Immature natural killer cell (primary cell): ENCODE results near the gene ACOT4. TPM values are rescaled to one million over a fixed set of nuclear protein-coding genes. Genes with fewer than 3 reads are reported as not detected.
A peak's percentile ranks its signal among the peaks of the same experiment; 100 is the strongest.
"Not testable (repeated sequence)": the region's sequence is repeated elsewhere in the genome, so short reads cannot be mapped to it uniquely, and the experiment has no call there.

Experiments used
- DNase-seq, 3 donors: peaks; one replicate each; pipeline ENCODE4 v3.0.0; 2022; ENCODE audit warnings: mixed read lengths in 1 of 3
- H3K27ac Mint-ChIP-seq, 6 donors: one replicate each; pipeline ENCODE4 v1.8.0; 2020; ENCODE audit warnings: mixed read lengths in 6 of 6, mild to moderate bottlenecking in 5 of 6, inconsistent platforms in 4 of 6, moderate library complexity in 3 of 6
- H3K27me3 Mint-ChIP-seq, 3 donors: one replicate each; pipeline ENCODE4 v1.8.0; 2020 to 2021; ENCODE audit warnings: low read depth in 3 of 3, mild to moderate bottlenecking in 3 of 3, mixed read lengths in 3 of 3, moderate library complexity in 3 of 3, inconsistent platforms in 1 of 3
- H3K36me3 Mint-ChIP-seq, 3 donors: one replicate each; pipeline ENCODE4 v1.8.0; 2020; ENCODE audit warnings: mixed read lengths in 3 of 3, inconsistent platforms in 2 of 3, mild to moderate bottlenecking in 2 of 3
- H3K4me1 Mint-ChIP-seq, 2 donors: one replicate each; pipeline ENCODE4 v1.8.0; 2020; ENCODE audit warnings: inconsistent platforms in 2 of 2, mild to moderate bottlenecking in 2 of 2, mixed read lengths in 2 of 2, moderate library complexity in 1 of 2
- H3K4me3 Mint-ChIP-seq, 5 donors: one replicate each; pipeline ENCODE4 v1.8.0; 2020; ENCODE audit warnings: mild to moderate bottlenecking in 5 of 5, mixed read lengths in 5 of 5, inconsistent platforms in 3 of 5, moderate library complexity in 3 of 5
- H3K9me3 Mint-ChIP-seq, 6 donors: one replicate each; pipeline ENCODE4 v1.8.0; 2020; ENCODE audit warnings: mild to moderate bottlenecking in 6 of 6, mixed read lengths in 6 of 6, inconsistent platforms in 4 of 6, moderate library complexity in 3 of 6
- polyA plus RNA-seq, 3 donors: library from polyadenylated mRNA; unstranded; fragments of 300-500 nt; fragmentation: Illumina TruSeq; gene quantifications; one replicate each; pipeline ENCODE4 v1.2.3, GENCODE V29; 2021

ACOT4 gene, protein sequence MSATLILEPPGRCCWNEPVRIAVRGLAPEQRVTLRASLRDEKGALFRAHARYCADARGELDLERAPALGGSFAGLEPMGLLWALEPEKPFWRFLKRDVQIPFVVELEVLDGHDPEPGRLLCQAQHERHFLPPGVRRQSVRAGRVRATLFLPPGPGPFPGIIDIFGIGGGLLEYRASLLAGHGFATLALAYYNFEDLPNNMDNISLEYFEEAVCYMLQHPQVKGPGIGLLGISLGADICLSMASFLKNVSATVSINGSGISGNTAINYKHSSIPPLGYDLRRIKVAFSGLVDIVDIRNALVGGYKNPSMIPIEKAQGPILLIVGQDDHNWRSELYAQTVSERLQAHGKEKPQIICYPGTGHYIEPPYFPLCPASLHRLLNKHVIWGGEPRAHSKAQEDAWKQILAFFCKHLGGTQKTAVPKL
- polyA plus RNA-seq: 10 to 100 TPM in 1 of 3 donors, 1 to 10 TPM in 2; 9.4 to 20.3 (median 9.8) TPM

DNA sequence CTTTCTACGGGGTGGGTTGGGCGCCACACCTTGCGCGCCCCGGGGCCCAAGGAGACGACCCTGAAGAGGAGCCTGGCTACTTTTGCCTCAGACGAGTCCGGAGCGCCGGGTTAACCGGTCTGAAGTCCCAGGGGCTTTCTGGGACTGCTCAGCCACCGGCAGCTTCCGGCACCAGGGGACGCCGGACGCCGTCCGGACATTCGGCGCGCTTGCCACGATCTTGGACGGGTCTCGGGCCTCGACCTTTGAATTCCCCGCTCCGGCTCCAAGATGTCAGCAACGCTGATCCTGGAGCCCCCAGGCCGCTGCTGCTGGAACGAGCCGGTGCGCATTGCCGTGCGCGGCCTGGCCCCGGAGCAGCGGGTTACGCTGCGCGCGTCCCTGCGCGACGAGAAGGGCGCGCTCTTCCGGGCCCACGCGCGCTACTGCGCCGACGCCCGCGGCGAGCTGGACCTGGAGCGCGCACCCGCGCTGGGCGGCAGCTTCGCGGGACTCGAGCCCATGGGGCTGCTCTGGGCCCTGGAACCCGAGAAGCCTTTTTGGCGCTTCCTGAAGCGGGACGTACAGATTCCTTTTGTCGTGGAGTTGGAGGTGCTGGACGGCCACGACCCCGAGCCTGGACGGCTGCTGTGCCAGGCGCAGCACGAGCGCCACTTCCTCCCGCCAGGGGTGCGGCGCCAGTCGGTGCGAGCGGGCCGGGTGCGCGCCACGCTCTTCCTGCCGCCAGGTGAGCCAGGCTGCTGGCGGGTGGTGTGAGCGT, at the start of gene ACOT4:
Gene ACOT4 (plus strand): TSS at position 184 of the 760 bp plus-strand sequence. CDS start 87 bp downstream, at position 271.
- peaks cover 22 to 29% of the 10 kb centered on the region in 2 donors for H3K4me1 Mint-ChIP-seq
- H3K9me3 Mint-ChIP-seq: no peaks in the 10 kb centered on the region
- H3K4me3 Mint-ChIP-seq: peak within 1 kb of the TSS; percentile 73 to 87 (median 82)
- H3K27ac Mint-ChIP-seq: peak within 1 kb of the TSS; percentile 21 to 85 (median 66)
- peak; percentile 57 to 68 (median 66) for DNase-seq
- H3K36me3 Mint-ChIP-seq: peaks cover 0 to 11% (median 11%) of the 10 kb centered on the region in 3 donors
- H3K27me3 Mint-ChIP-seq: peaks cover 0 to 4% (median 1%) of the 10 kb centered on the region in 3 donors

GRCh38 chr14:73542961-73543360, 48.7 kb upstream of the ACOT4 start:
- H3K36me3 Mint-ChIP-seq, DNase-seq, H3K4me1 Mint-ChIP-seq, H3K4me3 Mint-ChIP-seq, H3K9me3 Mint-ChIP-seq, H3K27ac Mint-ChIP-seq, H3K27me3 Mint-ChIP-seq: not testable (repeated sequence)

DNA sequence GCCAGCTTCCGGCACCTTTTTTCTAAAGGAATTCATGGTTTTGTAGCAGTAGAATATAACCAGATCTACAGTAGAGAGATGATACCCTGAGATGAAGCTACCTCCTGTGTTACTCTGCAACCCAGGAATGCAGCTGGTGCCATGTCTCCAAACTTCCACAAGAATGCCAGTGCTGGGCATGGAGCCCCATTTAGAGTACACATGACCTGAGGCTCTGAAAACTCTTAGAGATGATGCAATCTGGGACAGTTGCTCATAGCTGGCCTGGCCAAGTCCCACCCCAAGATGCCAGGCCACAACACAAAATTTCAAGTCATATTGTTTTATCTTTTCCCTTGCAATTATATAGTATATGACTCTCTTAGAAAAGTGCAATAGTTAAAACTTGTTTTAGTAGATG, 46.3 kb upstream of the ACOT4 start:
- not testable (repeated sequence) for H3K27ac Mint-ChIP-seq, H3K36me3 Mint-ChIP-seq, H3K4me1 Mint-ChIP-seq, H3K4me3 Mint-ChIP-seq, DNase-seq, H3K27me3 Mint-ChIP-seq, H3K9me3 Mint-ChIP-seq

DNA sequence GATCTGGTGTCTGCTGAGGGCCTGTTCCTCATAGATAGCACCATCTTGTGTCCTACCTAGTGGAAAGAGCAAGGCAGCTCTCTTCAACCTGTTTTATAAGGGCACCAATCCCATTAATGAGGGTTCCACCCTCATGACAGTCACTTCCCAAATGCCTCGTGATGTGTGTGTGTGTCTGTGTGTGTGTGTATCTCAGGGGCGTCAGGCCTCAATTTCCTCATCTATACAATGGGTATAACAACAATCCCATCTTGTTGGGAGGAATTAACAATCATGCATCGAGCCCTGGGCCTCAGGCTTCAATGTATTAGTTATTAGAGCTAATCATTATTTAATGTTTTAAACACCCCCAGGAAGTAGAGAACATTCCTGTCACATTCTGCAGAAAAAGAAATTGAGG, 42.6 kb upstream of the ACOT4 start:
- not testable (repeated sequence) for H3K27ac Mint-ChIP-seq, H3K9me3 Mint-ChIP-seq, DNase-seq, H3K36me3 Mint-ChIP-seq, H3K4me3 Mint-ChIP-seq, H3K4me1 Mint-ChIP-seq, H3K27me3 Mint-ChIP-seq

DNA sequence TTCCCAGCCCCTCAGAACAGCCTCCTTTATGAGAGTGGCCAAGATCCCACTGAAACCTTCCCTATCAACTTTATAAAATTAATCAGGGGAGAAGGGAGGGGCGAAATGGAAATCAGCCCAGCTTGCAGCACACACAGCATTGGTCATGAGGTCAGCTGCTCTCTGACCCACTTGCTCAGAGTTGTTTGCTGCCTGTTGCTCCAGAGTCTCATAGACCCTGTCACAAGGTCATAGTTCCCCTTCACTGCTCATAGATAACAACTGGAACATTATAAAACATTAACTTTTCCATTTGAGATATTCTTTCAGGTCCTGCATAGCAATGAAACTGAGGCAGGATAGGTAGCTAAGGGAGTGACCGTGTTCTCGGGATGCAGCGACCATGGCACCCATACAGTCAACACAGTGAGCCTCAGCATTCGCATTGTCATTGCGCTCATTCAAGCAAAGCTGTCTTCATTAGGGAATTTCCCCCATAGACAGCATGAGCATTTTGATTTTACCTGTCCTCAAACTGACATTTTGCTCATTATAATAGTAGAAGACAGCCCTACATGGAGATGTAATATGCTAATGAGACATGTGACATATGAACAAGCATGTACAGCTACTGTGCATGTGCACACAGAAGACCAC, 41.7 kb upstream of the ACOT4 start:
- DNase-seq, H3K9me3 Mint-ChIP-seq, H3K4me3 Mint-ChIP-seq, H3K27ac Mint-ChIP-seq, H3K27me3 Mint-ChIP-seq, H3K36me3 Mint-ChIP-seq, H3K4me1 Mint-ChIP-seq: not testable (repeated sequence)

DNA sequence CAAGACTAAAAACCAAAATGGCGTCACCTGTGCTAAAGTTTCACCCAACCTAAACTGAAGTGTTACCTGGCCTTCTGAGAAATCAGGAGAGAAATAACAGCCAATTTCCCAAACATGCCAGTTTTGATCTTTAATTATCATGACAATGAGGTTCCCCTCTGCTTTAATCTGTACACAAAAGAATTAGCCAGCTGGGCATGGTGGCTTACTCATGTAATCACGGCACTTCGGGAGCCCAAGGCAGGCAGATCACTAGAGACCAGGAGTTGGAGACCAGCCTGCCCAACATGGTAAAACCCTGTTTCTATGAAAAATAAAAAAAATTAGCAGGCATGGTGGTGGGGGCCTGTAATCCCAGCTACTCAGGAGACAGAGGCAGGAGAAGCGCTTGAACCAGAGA, 37.8 kb upstream of the ACOT4 start:
- no peaks in the 10 kb centered on the region for H3K36me3 Mint-ChIP-seq
- no peak for DNase-seq
- H3K27me3 Mint-ChIP-seq: peaks cover 0 to 4% (median 2%) of the 10 kb centered on the region in 3 donors
- no peaks in the 10 kb centered on the region for H3K4me1 Mint-ChIP-seq
- H3K27ac Mint-ChIP-seq: no peak overlapping the region
- no peak overlapping the region for H3K4me3 Mint-ChIP-seq
- H3K9me3 Mint-ChIP-seq: peaks cover 0 to 3% (median 0%) of the 10 kb centered on the region in 6 donors

DNA sequence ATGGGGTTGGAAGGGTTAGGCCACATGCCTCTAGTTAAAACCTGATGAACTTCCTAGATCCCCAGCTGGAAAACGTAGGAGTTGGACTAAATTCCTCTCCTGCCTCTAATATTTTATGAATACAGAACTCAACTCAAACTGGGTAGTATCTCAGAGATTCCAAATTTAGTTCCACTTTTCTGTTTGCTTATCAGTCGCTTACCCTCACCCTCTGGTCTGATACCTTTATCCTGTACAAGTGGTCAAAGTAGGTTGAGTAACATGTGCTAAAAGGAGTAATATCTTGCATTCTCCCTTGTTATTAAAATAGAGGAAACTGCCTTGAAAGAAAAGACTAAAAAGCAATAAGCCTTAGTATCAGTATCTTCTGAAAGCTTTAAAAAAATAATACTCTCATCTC, 34.5 kb upstream of the ACOT4 start:
- not testable (repeated sequence) for DNase-seq, H3K36me3 Mint-ChIP-seq, H3K27me3 Mint-ChIP-seq, H3K9me3 Mint-ChIP-seq, H3K4me1 Mint-ChIP-seq, H3K4me3 Mint-ChIP-seq, H3K27ac Mint-ChIP-seq

- not testable (repeated sequence) for H3K27ac Mint-ChIP-seq, H3K4me3 Mint-ChIP-seq, H3K4me1 Mint-ChIP-seq, H3K27me3 Mint-ChIP-seq, H3K9me3 Mint-ChIP-seq, DNase-seq
- peaks cover 0 to 10% (median 4%) of the 10 kb centered on the region in 3 donors for H3K36me3 Mint-ChIP-seq
These were observed 33.4 kb upstream of the ACOT4 start for GRCh38 chr14:73558238-73558637.

- not testable (repeated sequence) for H3K27ac Mint-ChIP-seq, H3K9me3 Mint-ChIP-seq, H3K27me3 Mint-ChIP-seq, DNase-seq, H3K4me3 Mint-ChIP-seq
- Mint-ChIP-seq H3K36me3 (peaks cover 0 to 17% (median 12%) of the 10 kb centered on the region in 3 donors), H3K4me1 (peaks cover 19 to 21% of the 10 kb centered on the region in 2 donors)
These were observed 29.4 kb upstream of the ACOT4 start for GRCh38 chr14:73562256-73562655.

DNA sequence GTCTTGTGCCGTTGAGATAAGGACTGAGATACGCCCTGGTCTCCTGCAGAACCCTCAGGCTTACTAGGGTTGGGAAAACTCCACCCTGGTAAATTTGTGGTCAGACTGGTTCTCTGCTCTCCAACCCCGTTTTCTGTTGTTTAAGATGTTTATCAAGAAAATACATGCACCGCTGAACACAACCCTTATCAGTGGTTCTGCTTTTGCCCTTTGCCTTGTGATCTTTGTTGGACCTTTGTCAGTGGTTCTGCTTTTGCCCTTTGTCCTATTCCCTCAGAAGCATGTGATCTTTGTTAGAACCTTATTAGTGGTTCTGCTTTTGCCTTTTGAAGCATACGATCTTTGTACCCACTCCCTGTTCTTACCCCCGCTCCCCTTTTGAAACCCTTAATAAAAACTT, 29.0 kb upstream of the ACOT4 start:
- DNase-seq, H3K9me3 Mint-ChIP-seq, H3K4me3 Mint-ChIP-seq, H3K27ac Mint-ChIP-seq, H3K27me3 Mint-ChIP-seq: not testable (repeated sequence)
- H3K36me3 Mint-ChIP-seq: peaks cover 0 to 17% (median 12%) of the 10 kb centered on the region in 3 donors
- peaks cover 23 to 25% of the 10 kb centered on the region in 2 donors for H3K4me1 Mint-ChIP-seq

DNA sequence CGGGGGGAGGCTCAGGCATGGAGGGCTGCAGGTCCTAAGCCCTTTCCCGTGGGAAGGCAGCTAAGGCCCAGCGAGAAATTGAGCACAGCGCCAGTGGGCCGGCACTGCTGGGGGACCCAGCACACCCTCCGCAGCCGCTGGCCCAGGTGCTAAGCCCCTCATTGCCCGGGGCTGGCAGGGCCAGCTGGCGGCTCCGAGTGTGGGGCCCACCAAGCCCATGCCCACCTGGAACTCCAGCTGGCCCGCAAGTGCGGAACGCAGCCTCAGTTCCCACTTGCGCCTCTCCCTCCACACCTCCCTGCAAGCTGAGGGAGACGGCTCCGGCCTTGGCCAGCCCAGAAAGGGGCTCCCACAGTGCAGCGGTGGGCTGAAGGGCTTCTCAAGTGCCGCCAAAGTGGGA, 25.2 kb upstream of the ACOT4 start:
- peaks cover 48% of the 10 kb centered on the region in 2 donors for H3K4me1 Mint-ChIP-seq
- H3K36me3 Mint-ChIP-seq: peaks cover 0 to 17% (median 12%) of the 10 kb centered on the region in 3 donors
- H3K4me3 Mint-ChIP-seq, DNase-seq, H3K9me3 Mint-ChIP-seq, H3K27ac Mint-ChIP-seq: not testable (repeated sequence)
- H3K27me3 Mint-ChIP-seq: peaks cover 3 to 11% (median 4%) of the 10 kb centered on the region in 3 donors

GRCh38 chr14:73566935-73567334, 24.7 kb upstream of the ACOT4 start:
- Mint-ChIP-seq H3K36me3 (peaks cover 0 to 14% (median 12%) of the 10 kb centered on the region in 3 donors), H3K4me1 (peaks cover 44 to 48% of the 10 kb centered on the region in 2 donors), H3K27ac (peak overlapping the region in 2 of 6 donors; percentile 42 to 60), H3K4me3 (peak overlapping the region in 4 of 5 donors; percentile 38 to 98 (median 78)), H3K27me3 (peaks cover 3 to 11% (median 4%) of the 10 kb centered on the region in 3 donors)
- not testable (repeated sequence) for H3K9me3 Mint-ChIP-seq, DNase-seq

GRCh38 chr14:73567358-73567757, 24.3 kb upstream of the ACOT4 start:
- Mint-ChIP-seq H3K4me3 (peak overlapping the region; percentile 62 to 98 (median 91)), H3K4me1 (peaks cover 44 to 48% of the 10 kb centered on the region in 2 donors), H3K27me3 (peaks cover 3 to 11% (median 4%) of the 10 kb centered on the region in 3 donors), H3K27ac (peak overlapping the region in 5 of 6 donors; percentile 42 to 96 (median 92)), H3K9me3 (no peaks in the 10 kb centered on the region), H3K36me3 (peaks cover 0 to 11% (median 9%) of the 10 kb centered on the region in 3 donors)
- no peak for DNase-seq
